Measurements from ENCODE around the gene SLC17A4.

SLC17A4 gene

GRCh38 chr6:25821341-25821740 is 66.8 kb downstream of the SLC17A4 start:
- DNase-seq (ENCODE audit: low read depth), result no peak

GRCh38 chr6:25829375-25829774 is 74.8 kb downstream of the SLC17A4 start:
- DNase-seq (ENCODE audit: low read depth), result no peak

GRCh38 chr6:25830458-25830857 is 75.9 kb downstream of the SLC17A4 start:
- DNase-seq (ENCODE audit: low read depth), result no peak
